Karpas-422 (cell line): ENCODE data around the gene PPT1. TPM values are rescaled to one million over a fixed set of nuclear protein-coding genes. Genes with fewer than 3 reads are reported as not detected.

ENCODE experiments used
- DNase-seq: peaks from one replicate; pipeline ENCODE4 v3.0.0-alpha.2; 2015
- H2AFZ ChIP-seq: fragments of 200-600 bp; sonication (generic); 2 replicates; pipeline ENCODE4 v1.6.1; 2014; ENCODE audit warnings: antibody characterized with exemption, low read length, mixed read lengths
- H3K27ac ChIP-seq: fragments of 200-600 bp; sonication (generic); 2 replicates; pipeline ENCODE4 v1.5.1; 2014; ENCODE audit warnings: mild to moderate bottlenecking, low read length, moderate library complexity
- H3K27me3 ChIP-seq: fragments of 200-600 bp; sonication (generic); 2 replicates; pipeline ENCODE4 v1.6.1; 2014; ENCODE audit warnings: low read length, mixed read lengths
- H3K36me3 ChIP-seq: fragments of 200-600 bp; sonication (generic); 2 replicates; pipeline ENCODE4 v1.6.1; 2014; ENCODE audit warnings: low read length, mixed read lengths; ENCODE audit not compliant: insufficient read depth
- H3K4me1 ChIP-seq: fragments of 200-600 bp; sonication (generic); 2 replicates; pipeline ENCODE4 v1.6.1; 2014; ENCODE audit warnings: mild to moderate bottlenecking, low read length, mixed read lengths
- H3K4me2 ChIP-seq: fragments of 200-600 bp; sonication (generic); 2 replicates; pipeline ENCODE4 v1.6.1; 2014; ENCODE audit warnings: low read length, low read depth, mild to moderate bottlenecking; ENCODE audit not compliant: poor library complexity, severe bottlenecking
- H3K4me3 ChIP-seq: fragments of 200-600 bp; sonication (generic); 2 replicates; pipeline ENCODE4 v1.5.1; 2014; ENCODE audit warnings: mild to moderate bottlenecking, antibody characterized with exemption, low read length, mixed read lengths
- H3K79me2 ChIP-seq: fragments of 200-600 bp; sonication (generic); 2 replicates; pipeline ENCODE4 v1.6.1; 2014; ENCODE audit warnings: mild to moderate bottlenecking, low read length, mixed read lengths
- H3K9ac ChIP-seq: fragments of 200-600 bp; sonication (generic); 2 replicates; pipeline ENCODE4 v1.6.0; 2014; ENCODE audit warnings: low read length
- H3K9me2 ChIP-seq: fragments of 200-600 bp; sonication (generic), shearing (Covaris generic); replicated peaks from 2 replicates; pipeline ENCODE4 v1.6.0; 2014; ENCODE audit warnings: mild to moderate bottlenecking, low read length, moderate library complexity; ENCODE audit not compliant: insufficient read depth
- H3K9me3 ChIP-seq: fragments of 300-700, 200-600 bp; sonication (generic); 2 replicates; pipeline ENCODE4 v1.6.1; 2014; ENCODE audit warnings: low read length, mixed read lengths
- H4K20me1 ChIP-seq: fragments of 200-600 bp; sonication (generic); 2 replicates; pipeline ENCODE4 v1.6.1; 2014; ENCODE audit warnings: mild to moderate bottlenecking, antibody characterized with exemption, low read length, low read depth; ENCODE audit not compliant: insufficient read depth
- total RNA-seq: library from RNA; depleted of rRNA; stranded (reverse); fragments of >200 nt; shearing (Covaris generic); gene quantifications from 2 replicates; pipeline ENCODE4 v1.2.3, GENCODE V29; 2014; ENCODE audit warnings: low replicate concordance

PPT1 gene
- total RNA-seq, 1 experiment from 2014 or later, result 77.4 TPM

- no peaks in the 10 kb centered on the region for H3K4me1 ChIP-seq
- no peak for DNase-seq
- H3K9me3 ChIP-seq, result no peaks in the 10 kb centered on the region
- H3K27ac ChIP-seq, result no peak overlapping the region
- no peak overlapping the region for H2AFZ ChIP-seq
- H3K4me3 ChIP-seq, result no peak overlapping the region
- H3K4me2 ChIP-seq, result no peak overlapping the region
- no peak overlapping the region for H3K9ac ChIP-seq
- no peaks in the 10 kb centered on the region for H4K20me1 ChIP-seq
- no peaks in the 10 kb centered on the region for H3K9me2 ChIP-seq
- peaks cover 24% of the 10 kb centered on the region for H3K36me3 ChIP-seq
- H3K79me2 ChIP-seq, result no peaks in the 10 kb centered on the region
- no peaks in the 10 kb centered on the region for H3K27me3 ChIP-seq
These were observed 15.2 kb downstream of the PPT1 start for GRCh38 chr1:40081871-40082270.

DNA sequence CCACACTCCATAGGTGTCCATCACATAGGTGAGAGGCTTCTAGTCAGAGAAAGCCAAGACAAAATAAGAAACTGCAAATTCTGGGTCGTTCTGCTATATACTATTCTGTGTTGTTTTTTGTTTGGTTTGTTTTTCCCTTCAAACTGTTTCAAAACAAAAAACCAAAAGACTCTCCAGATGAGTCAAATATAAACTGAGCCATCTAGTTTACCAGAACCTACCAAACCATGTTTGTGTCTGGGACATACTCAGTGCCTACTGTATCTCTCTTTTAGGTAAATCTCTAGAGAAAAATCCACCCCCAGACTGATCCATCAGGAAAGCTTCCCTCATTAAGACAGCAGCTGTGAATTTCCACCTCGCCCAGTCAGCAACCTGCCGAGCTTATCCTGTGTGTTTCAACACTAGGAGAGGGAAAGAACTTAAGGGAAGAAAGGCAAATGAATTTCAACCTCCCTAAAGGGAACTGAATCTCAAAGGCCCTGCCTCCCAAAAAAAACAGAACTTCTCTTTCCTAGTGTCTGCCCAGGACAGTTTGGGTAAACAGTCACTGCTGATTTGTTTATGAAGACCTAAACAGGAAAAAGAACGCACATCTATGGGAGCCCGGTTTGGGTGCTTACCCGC, 17.2 kb downstream of the PPT1 start:
- Histone ChIP-seq H3K36me3 (peaks cover 35% of the 10 kb centered on the region), H3K4me3 (no peak overlapping the region), H3K27me3 (no peaks in the 10 kb centered on the region), H3K4me2 (no peak overlapping the region), H3K9me3 (no peaks in the 10 kb centered on the region), H3K79me2 (no peaks in the 10 kb centered on the region), H3K4me1 (no peaks in the 10 kb centered on the region), H3K9ac (no peak overlapping the region), H4K20me1 (no peaks in the 10 kb centered on the region), H3K27ac (no peak overlapping the region), H2AFZ (no peak overlapping the region), H3K9me2 (no peaks in the 10 kb centered on the region)
- DNase-seq, result no peak

- Histone ChIP-seq H3K27ac (no peak overlapping the region), H3K27me3 (no peaks in the 10 kb centered on the region), H3K36me3 (peaks cover 32% of the 10 kb centered on the region), H3K4me2 (no peak overlapping the region), H3K9ac (no peak overlapping the region), H3K79me2 (no peaks in the 10 kb centered on the region), H4K20me1 (no peaks in the 10 kb centered on the region), H3K4me3 (no peak overlapping the region), H3K9me2 (no peaks in the 10 kb centered on the region), H3K4me1 (no peaks in the 10 kb centered on the region), H2AFZ (no peak overlapping the region), H3K9me3 (no peaks in the 10 kb centered on the region)
- DNase-seq, result peak; percentile 86
These were observed 18.3 kb downstream of the PPT1 start for GRCh38 chr1:40078512-40079333.

GRCh38 chr1:40076895-40077312, 20.1 kb downstream of the PPT1 start:
- H4K20me1 ChIP-seq, result no peaks in the 10 kb centered on the region
- no peak for DNase-seq
- H3K9me3 ChIP-seq, result no peaks in the 10 kb centered on the region
- H3K9me2 ChIP-seq, result no peaks in the 10 kb centered on the region
- H3K79me2 ChIP-seq, result no peaks in the 10 kb centered on the region
- no peak overlapping the region for H3K4me3 ChIP-seq
- no peak overlapping the region for H3K4me2 ChIP-seq
- H3K4me1 ChIP-seq, result no peaks in the 10 kb centered on the region
- H3K9ac ChIP-seq, result no peak overlapping the region
- peaks cover 47% of the 10 kb centered on the region for H3K36me3 ChIP-seq
- no peaks in the 10 kb centered on the region for H3K27me3 ChIP-seq
- no peak overlapping the region for H3K27ac ChIP-seq
- H2AFZ ChIP-seq, result no peak overlapping the region

DNA sequence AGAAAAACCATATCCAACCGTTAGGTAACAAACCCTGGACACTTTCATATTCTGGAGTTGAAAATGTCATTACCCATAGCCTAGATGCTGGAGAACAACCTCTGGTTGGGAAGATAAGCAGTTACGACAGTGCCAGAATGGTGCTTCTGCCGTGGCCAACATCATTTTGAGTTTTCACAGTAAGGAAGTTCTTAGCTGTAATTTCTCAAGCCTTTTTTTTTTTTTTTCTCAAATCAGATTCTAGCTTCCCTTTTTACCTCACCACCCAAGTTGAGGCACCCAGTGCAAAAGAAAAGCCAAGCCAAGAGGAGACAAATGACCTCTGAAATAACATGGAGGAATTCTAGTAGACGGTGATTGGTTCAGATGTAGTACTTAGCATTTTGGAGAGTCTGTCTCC, 21.8 kb downstream of the PPT1 start:
- no peak overlapping the region for H3K27ac ChIP-seq
- no peak overlapping the region for H2AFZ ChIP-seq
- H3K4me2 ChIP-seq, result no peak overlapping the region
- no peaks in the 10 kb centered on the region for H3K9me3 ChIP-seq
- H3K79me2 ChIP-seq, result no peaks in the 10 kb centered on the region
- H3K27me3 ChIP-seq, result no peaks in the 10 kb centered on the region
- H3K9ac ChIP-seq, result no peak overlapping the region
- H3K4me3 ChIP-seq, result no peak overlapping the region
- no peaks in the 10 kb centered on the region for H4K20me1 ChIP-seq
- H3K36me3 ChIP-seq, result peaks cover 62% of the 10 kb centered on the region
- no peaks in the 10 kb centered on the region for H3K9me2 ChIP-seq
- no peaks in the 10 kb centered on the region for H3K4me1 ChIP-seq
- DNase-seq, result no peak

- Histone ChIP-seq H3K36me3 (peaks cover 67% of the 10 kb centered on the region), H3K79me2 (no peaks in the 10 kb centered on the region), H3K9ac (no peak overlapping the region), H4K20me1 (no peaks in the 10 kb centered on the region), H3K9me3 (no peaks in the 10 kb centered on the region), H3K4me2 (no peak overlapping the region), H3K9me2 (no peaks in the 10 kb centered on the region), H3K4me1 (no peaks in the 10 kb centered on the region; the same call in 1 of the 2 replicates), H3K4me3 (no peak overlapping the region), H2AFZ (no peak overlapping the region), H3K27ac (no peak overlapping the region), H3K27me3 (no peaks in the 10 kb centered on the region)
- no peak for DNase-seq
These were observed 24.0 kb downstream of the PPT1 start for GRCh38 chr1:40073062-40073461.

DNA sequence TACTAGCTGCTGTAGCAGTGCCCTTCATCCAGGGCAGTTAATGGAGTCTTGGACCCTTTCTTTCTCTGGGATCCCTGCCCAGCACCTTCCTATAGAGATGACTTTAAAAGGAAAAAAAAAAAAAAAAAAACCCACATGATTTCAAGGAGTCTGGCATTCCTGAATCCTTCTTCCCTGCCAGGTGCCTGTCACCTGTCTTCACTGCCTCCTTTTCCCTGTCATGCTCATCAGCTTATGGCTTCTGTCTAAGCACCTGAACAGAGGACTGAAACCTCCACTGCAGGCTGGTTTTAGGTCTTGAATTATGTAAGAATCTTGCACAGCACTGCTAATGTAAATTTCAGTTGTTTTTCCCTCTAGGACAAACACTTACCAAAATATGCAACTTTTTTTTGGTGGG, 24.9 kb downstream of the PPT1 start:
- Histone ChIP-seq H4K20me1 (no peaks in the 10 kb centered on the region), H3K4me3 (no peak overlapping the region), H3K9ac (no peak overlapping the region), H3K4me1 (peaks cover 8% of the 10 kb centered on the region), H3K27ac (no peak overlapping the region), H3K4me2 (no peak overlapping the region), H2AFZ (no peak overlapping the region), H3K9me2 (no peaks in the 10 kb centered on the region), H3K79me2 (peaks cover 2% of the 10 kb centered on the region; the same call in 1 of the 2 replicates), H3K36me3 (peaks cover 70% of the 10 kb centered on the region), H3K9me3 (no peaks in the 10 kb centered on the region), H3K27me3 (no peaks in the 10 kb centered on the region)
- DNase-seq, result no peak

DNA sequence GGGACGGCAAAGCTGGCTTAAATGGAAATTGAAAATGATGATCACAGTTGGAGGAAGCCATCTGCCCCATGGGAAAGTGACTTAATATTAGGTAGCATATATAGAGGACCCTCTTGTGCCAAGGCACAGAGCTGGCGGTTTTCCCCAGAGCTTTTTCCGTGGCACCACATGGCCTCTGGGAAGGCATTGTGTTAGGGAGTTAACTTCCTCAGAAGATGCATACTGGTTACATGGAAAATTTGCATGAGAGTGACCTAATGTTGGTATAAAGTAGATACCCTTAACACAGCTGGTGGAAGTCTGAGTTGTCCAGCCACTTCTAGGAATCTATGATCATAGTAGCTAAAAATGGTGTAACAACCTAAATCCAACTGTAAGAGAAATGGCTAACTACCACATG, 29.2 kb downstream of the PPT1 start:
- no peak for DNase-seq
- Histone ChIP-seq H3K4me3 (no peak overlapping the region), H3K36me3 (peaks cover 76% of the 10 kb centered on the region), H3K9me3 (no peaks in the 10 kb centered on the region), H3K4me1 (peaks cover 47% of the 10 kb centered on the region), H3K79me2 (peaks cover 13% of the 10 kb centered on the region; the same call in 1 of the 2 replicates), H4K20me1 (no peaks in the 10 kb centered on the region), H2AFZ (no peak overlapping the region), H3K9me2 (no peaks in the 10 kb centered on the region), H3K4me2 (no peak overlapping the region), H3K9ac (no peak overlapping the region), H3K27ac (no peak overlapping the region), H3K27me3 (no peaks in the 10 kb centered on the region)
